WTC11 (cell line): ENCODE data around the gene HPCAL1. TPM values are rescaled to one million over a fixed set of nuclear protein-coding genes. Genes with fewer than 3 reads are reported as not detected.

Experiments
- ATAC-seq: fragments of 200-7000 bp; cut with Tn5 transposase; 2 replicates; pipeline ENCODE4 v1.10.0; 2021; ENCODE audit warnings: mild to moderate bottlenecking, moderate library complexity
- CTCF ChIA-PET: fragments of 300-600 bp; sonication (Branson Sonifier 250); formaldehyde crosslinking; loops from one replicate; lab custom pipeline; 2021; ENCODE audit warnings: antibody characterized with exemption; lab: Charles Lee
- POLR2A ChIA-PET: fragments of 350-600 bp; sonication (Branson Sonifier 250); formaldehyde crosslinking; loops from one replicate; lab custom pipeline; 2021; ENCODE audit warnings: antibody characterized with exemption; lab: Charles Lee
- DNase-seq: peaks from one replicate; pipeline ENCODE4 v3.0.0; 2021; ENCODE audit warnings: low spot score
- H3K27ac Mint-ChIP-seq: 2 replicates; pipeline ENCODE4 v1.8.0; 2021; ENCODE audit warnings: mixed read lengths
- H3K27me3 Mint-ChIP-seq: 2 replicates; pipeline ENCODE4 v1.8.0; 2021; ENCODE audit warnings: low read depth, mild to moderate bottlenecking, moderate library complexity, mixed read lengths
- H3K36me3 Mint-ChIP-seq: 2 replicates; pipeline ENCODE4 v1.8.0; 2021; ENCODE audit warnings: mixed read lengths
- H3K4me1 Mint-ChIP-seq: 2 replicates; pipeline ENCODE4 v1.8.0; 2022; ENCODE audit warnings: mixed read lengths
- H3K4me3 Mint-ChIP-seq: 2 replicates; pipeline ENCODE4 v1.8.0; 2021; ENCODE audit warnings: mild to moderate bottlenecking, moderate library complexity, mixed read lengths
- H3K9me3 Mint-ChIP-seq: 2 replicates; pipeline ENCODE4 v1.8.0; 2021; ENCODE audit warnings: mixed read lengths
- CBFB ChIP-seq: sonication (generic); formaldehyde crosslinking; IDR thresholded peaks from 2 replicates; pipeline ENCODE4 v1.8.1; 2022; ENCODE audit warnings: mild to moderate bottlenecking, low read depth, missing genetic modification reagents
- CREB1 ChIP-seq: sonication (generic); formaldehyde crosslinking; IDR thresholded peaks from 2 replicates; pipeline ENCODE4 v1.8.0; 2023; ENCODE audit warnings: mild to moderate bottlenecking, missing genetic modification reagents
- E2F5 ChIP-seq: sonication (generic); formaldehyde crosslinking; IDR thresholded peaks from 2 replicates; pipeline ENCODE4 v1.8.1; 2022; ENCODE audit warnings: mild to moderate bottlenecking, moderate library complexity, missing genetic modification reagents
- FOXP1 ChIP-seq: sonication (generic); formaldehyde crosslinking; IDR thresholded peaks from 2 replicates; pipeline ENCODE4 v1.8.0; 2022; ENCODE audit warnings: missing genetic modification reagents, mild to moderate bottlenecking, moderate library complexity, borderline replicate concordance
- FOXP4 ChIP-seq: sonication (generic); formaldehyde crosslinking; IDR thresholded peaks from 2 replicates; pipeline ENCODE4 v1.8.0; 2022; ENCODE audit warnings: mild to moderate bottlenecking, missing genetic modification reagents
- GRHL2 ChIP-seq: fragments of 250-450 bp; sonication (Bioruptor Pico); IDR thresholded peaks from 2 replicates; pipeline ENCODE4 v1.8.0; 2022; ENCODE audit warnings: mild to moderate bottlenecking, moderate library complexity; ENCODE audit not compliant: insufficient replicate concordance, severe bottlenecking
- HMGA2 ChIP-seq: fragments of 250-450 bp; sonication (Bioruptor Pico); IDR thresholded peaks from 2 replicates; pipeline ENCODE4 v1.4.0; 2021; ENCODE audit warnings: mild to moderate bottlenecking, moderate library complexity
- IRF1 ChIP-seq: sonication (generic); formaldehyde crosslinking; IDR thresholded peaks from 2 replicates; pipeline ENCODE4 v1.8.0; 2023; ENCODE audit warnings: missing genetic modification reagents
- IRF2 ChIP-seq: sonication (generic); formaldehyde crosslinking; IDR thresholded peaks from 2 replicates; pipeline ENCODE4 v1.8.0; 2022; ENCODE audit warnings: low read depth, missing genetic modification reagents, borderline replicate concordance
- JUN ChIP-seq: sonication (generic); formaldehyde crosslinking; IDR thresholded peaks from 2 replicates; pipeline ENCODE4 v1.8.0; 2023; ENCODE audit warnings: mild to moderate bottlenecking, missing genetic modification reagents
- MAX ChIP-seq: sonication (generic); formaldehyde crosslinking; IDR thresholded peaks from 2 replicates; pipeline ENCODE4 v1.8.0; 2022; ENCODE audit warnings: mild to moderate bottlenecking, missing genetic modification reagents
- NFATC4 ChIP-seq: fragments of 250-450 bp; sonication (Bioruptor Pico); IDR thresholded peaks from 2 replicates; pipeline ENCODE4 v1.9.0; 2021; ENCODE audit warnings: mild to moderate bottlenecking
- NFE2L1 ChIP-seq: sonication (generic); formaldehyde crosslinking; IDR thresholded peaks from 2 replicates; pipeline ENCODE4 v1.8.1; 2023; ENCODE audit warnings: missing genetic modification reagents
- NR3C1 ChIP-seq: sonication (generic); formaldehyde crosslinking; conservative IDR thresholded peaks from 2 replicates; pipeline ENCODE4 v1.8.1; 2023; ENCODE audit warnings: low read depth, mild to moderate bottlenecking, missing genetic modification reagents
- RORB ChIP-seq: fragments of 250-450 bp; sonication (Bioruptor Pico); IDR thresholded peaks from 2 replicates; pipeline ENCODE4 v1.9.0; 2021; ENCODE audit warnings: mild to moderate bottlenecking
- SOX15 ChIP-seq: fragments of 250-450 bp; sonication (Bioruptor Pico); IDR thresholded peaks from 2 replicates; pipeline ENCODE4 v1.9.0; 2021; ENCODE audit warnings: mild to moderate bottlenecking
- SP1 ChIP-seq: sonication (generic); formaldehyde crosslinking; conservative IDR thresholded peaks from 2 replicates; pipeline ENCODE4 v1.8.1; 2022; ENCODE audit warnings: missing genetic modification reagents
- TCF7 ChIP-seq: sonication (generic); formaldehyde crosslinking; IDR thresholded peaks from 2 replicates; pipeline ENCODE4 v1.8.0; 2022; ENCODE audit warnings: mild to moderate bottlenecking, low read depth, missing genetic modification reagents, moderate library complexity
- TP53 ChIP-seq: sonication (generic); formaldehyde crosslinking; IDR thresholded peaks from 2 replicates; pipeline ENCODE4 v1.8.1; 2023; ENCODE audit warnings: mild to moderate bottlenecking, missing genetic modification reagents
- ZNF121 ChIP-seq: sonication (generic); formaldehyde crosslinking; IDR thresholded peaks from 2 replicates; pipeline ENCODE4 v1.8.0; 2023; ENCODE audit warnings: missing genetic modification reagents
- ZNF263 ChIP-seq: sonication (generic); formaldehyde crosslinking; IDR thresholded peaks from 2 replicates; pipeline ENCODE4 v1.8.1; 2022; ENCODE audit warnings: low read depth, mild to moderate bottlenecking, moderate library complexity, missing genetic modification reagents
- ZNF423 ChIP-seq: fragments of 250-450 bp; sonication (Bioruptor Pico); IDR thresholded peaks from 2 replicates; pipeline ENCODE4 v2.1.2; 2022; ENCODE audit warnings: mild to moderate bottlenecking, moderate library complexity
- ZNF671 ChIP-seq: fragments of 250-450 bp; sonication (Bioruptor Pico); IDR thresholded peaks from 2 replicates; pipeline ENCODE4 v1.8.0; 2021; ENCODE audit warnings: mild to moderate bottlenecking
- total RNA-seq: library from RNA; stranded (reverse); gene quantifications from 3 replicates; pipeline ENCODE4 v1.2.3, GENCODE V29; 2021
- TF ChIP-seq, protein P1 (sequence below): sonication (generic); formaldehyde crosslinking; IDR thresholded peaks from 2 replicates; pipeline ENCODE4 v1.8.1; 2023; ENCODE audit warnings: mild to moderate bottlenecking, missing genetic modification reagents, moderate library complexity
- TF ChIP-seq, protein P2 (sequence below): sonication (generic); formaldehyde crosslinking; conservative IDR thresholded peaks from 2 replicates; pipeline ENCODE4 v1.8.1; 2022; ENCODE audit warnings: mild to moderate bottlenecking, missing genetic modification reagents
- TF ChIP-seq, protein P3 (sequence below): sonication (generic); formaldehyde crosslinking; IDR thresholded peaks from 2 replicates; pipeline ENCODE4 v1.8.1; 2023; ENCODE audit warnings: mild to moderate bottlenecking, moderate library complexity, missing genetic modification reagents

HPCAL1 gene
- total RNA-seq, 1 experiment from 2014 or later, result 11.8 TPM

DNA sequence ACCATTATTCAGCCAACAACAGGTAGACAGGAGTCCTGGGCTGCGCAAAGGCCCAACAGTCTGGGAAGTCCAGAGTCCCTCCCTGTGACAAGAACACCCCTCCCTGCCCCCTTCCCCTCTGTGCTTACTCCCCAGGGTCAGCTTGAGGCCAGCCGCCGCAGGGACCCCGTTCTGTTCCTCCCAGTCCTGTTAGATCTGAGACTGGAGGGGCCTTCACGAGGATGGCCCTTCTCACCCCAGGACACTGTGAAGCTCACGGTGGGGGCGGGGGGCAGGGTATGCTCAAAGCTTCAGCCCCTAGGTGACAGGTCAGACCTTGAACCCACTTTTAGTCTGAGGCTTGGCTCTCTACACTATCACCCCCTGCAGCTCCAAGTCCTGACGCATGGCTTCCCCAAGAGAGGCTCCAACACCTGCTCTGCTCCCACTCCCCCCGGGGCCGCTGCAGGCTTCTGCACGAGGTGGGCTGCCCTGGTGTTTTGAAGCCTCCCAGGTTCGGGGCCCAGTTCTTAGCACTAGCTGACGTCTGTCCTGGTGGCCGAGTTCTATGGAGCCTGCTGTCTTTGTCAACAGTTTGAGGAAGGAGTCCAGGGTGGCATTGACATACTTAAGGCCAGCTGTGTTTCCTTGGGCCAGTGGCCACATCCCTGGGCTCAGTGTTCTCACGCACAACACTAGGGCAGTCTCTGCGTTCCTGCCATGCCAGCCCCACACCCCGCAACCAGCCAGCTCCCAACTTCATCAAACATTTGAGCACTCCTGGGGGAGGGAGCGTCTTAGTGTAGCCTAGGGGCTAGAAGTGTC, 37.2 kb upstream of the HPCAL1 start:
- peaks cover 5% of the 10 kb centered on the region for H3K4me1 Mint-ChIP-seq
- no peaks in the 10 kb centered on the region for H3K27me3 Mint-ChIP-seq
- ChIA-PET CTCF (interaction anchor here (0.6 to 1.8 kb wide), 7 partner anchors 12 to 397 kb away, joined by 3 to 16 read pairs (median 5); no protein-coding TSS in a partner anchor), POLR2A (no interaction called here)
- H3K27ac Mint-ChIP-seq, result peak overlapping the region; percentile 76; the same call in 1 of the 2 replicates
- no peak for TF ChIP-seq E2F5 (CRISPR knock-in tag)
- TF ChIP-seq, protein P1, sequence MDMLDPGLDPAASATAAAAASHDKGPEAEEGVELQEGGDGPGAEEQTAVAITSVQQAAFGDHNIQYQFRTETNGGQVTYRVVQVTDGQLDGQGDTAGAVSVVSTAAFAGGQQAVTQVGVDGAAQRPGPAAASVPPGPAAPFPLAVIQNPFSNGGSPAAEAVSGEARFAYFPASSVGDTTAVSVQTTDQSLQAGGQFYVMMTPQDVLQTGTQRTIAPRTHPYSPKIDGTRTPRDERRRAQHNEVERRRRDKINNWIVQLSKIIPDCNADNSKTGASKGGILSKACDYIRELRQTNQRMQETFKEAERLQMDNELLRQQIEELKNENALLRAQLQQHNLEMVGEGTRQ (CRISPR knock-in tag), result no peak
- TF ChIP-seq, protein P2, sequence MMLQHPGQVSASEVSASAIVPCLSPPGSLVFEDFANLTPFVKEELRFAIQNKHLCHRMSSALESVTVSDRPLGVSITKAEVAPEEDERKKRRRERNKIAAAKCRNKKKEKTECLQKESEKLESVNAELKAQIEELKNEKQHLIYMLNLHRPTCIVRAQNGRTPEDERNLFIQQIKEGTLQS (CRISPR knock-in tag), result no peak
- no peak for TF ChIP-seq RORB
- TF ChIP-seq CBFB (CRISPR knock-in tag), result no peak
- no peak for TF ChIP-seq SP1 (CRISPR knock-in tag)
- no peak for TF ChIP-seq IRF2 (CRISPR knock-in tag)
- H3K36me3 Mint-ChIP-seq, result no peaks in the 10 kb centered on the region
- ATAC-seq (no peak), DNase-seq (peak; percentile 9)
- no peak overlapping the region for H3K4me3 Mint-ChIP-seq
- no peaks in the 10 kb centered on the region for H3K9me3 Mint-ChIP-seq

- TF ChIP-seq ZNF121 (CRISPR knock-in tag) (no peak), IRF1 (CRISPR knock-in tag) (no peak), TCF7 (CRISPR knock-in tag) (no peak), FOXP4 (no peak), JUN (CRISPR knock-in tag) (no peak), ZNF671 (CRISPR knock-in tag) (no peak), NFATC4 (CRISPR knock-in tag) (no peak)
- Mint-ChIP-seq H3K4me3 (no peak overlapping the region), H3K4me1 (no peaks in the 10 kb centered on the region; the same call in none of the 2 replicates), H3K27me3 (no peaks in the 10 kb centered on the region), H3K36me3 (no peaks in the 10 kb centered on the region), H3K9me3 (no peaks in the 10 kb centered on the region), H3K27ac (no peak overlapping the region)
- ChIA-PET CTCF (interaction anchor here (0.6 to 1.8 kb wide), 5 partner anchors 13 to 397 kb away, joined by 3 to 16 read pairs (median 3); no protein-coding TSS in a partner anchor), POLR2A (no interaction called here)
- DNase-seq (peak; percentile 1), ATAC-seq (no peak)
Measured at GRCh38 chr2:10266133-10266620, 36.5 kb upstream of the HPCAL1 start.

DNA sequence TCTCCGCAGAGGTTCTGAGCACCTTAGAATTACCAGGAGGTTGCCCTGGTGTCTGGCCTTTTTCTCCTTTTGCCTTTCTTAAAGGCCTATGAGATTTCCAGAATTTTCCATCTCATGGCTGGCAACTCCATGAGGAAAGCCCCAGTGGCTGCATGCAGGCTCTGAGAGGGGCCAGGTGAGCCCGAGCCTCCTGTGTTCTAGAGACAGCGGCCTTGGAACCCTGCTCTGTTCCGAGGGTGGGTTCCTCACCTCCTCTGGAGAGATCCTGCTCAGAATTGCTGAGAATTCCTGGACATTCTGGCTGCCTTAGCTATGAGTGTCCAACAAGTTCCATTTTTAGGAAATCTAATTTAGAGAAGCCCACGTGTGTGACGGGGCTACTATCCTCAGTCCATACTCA, 35.7 kb upstream of the HPCAL1 start:
- H3K27ac Mint-ChIP-seq, result no peak overlapping the region
- no peaks in the 10 kb centered on the region for H3K4me1 Mint-ChIP-seq
- peak; percentile 4 for DNase-seq
- ChIA-PET POLR2A (no interaction called here), CTCF (interaction anchor here (0.6 to 2.0 kb wide), 10 partner anchors 9 to 245 kb away, joined by 3 to 19 read pairs (median 3); no protein-coding TSS in a partner anchor)
- no peak overlapping the region for H3K4me3 Mint-ChIP-seq
- H3K9me3 Mint-ChIP-seq, result no peaks in the 10 kb centered on the region
- H3K27me3 Mint-ChIP-seq, result no peaks in the 10 kb centered on the region
- no peaks in the 10 kb centered on the region for H3K36me3 Mint-ChIP-seq
- no peak for ATAC-seq
- no peak for TF ChIP-seq ZNF423
- TF ChIP-seq TP53 (CRISPR knock-in tag), result no peak
- no peak for TF ChIP-seq NR3C1 (CRISPR knock-in tag)
- no peak for TF ChIP-seq ZNF263
- no peak for TF ChIP-seq FOXP1 (CRISPR knock-in tag)
- TF ChIP-seq CREB1 (CRISPR knock-in tag), result no peak
- TF ChIP-seq NFE2L1 (CRISPR knock-in tag), result no peak
- no peak for TF ChIP-seq IRF2 (CRISPR knock-in tag)
- TF ChIP-seq MAX (CRISPR knock-in tag), result no peak
- no peak for TF ChIP-seq GRHL2
- TF ChIP-seq, protein P3, sequence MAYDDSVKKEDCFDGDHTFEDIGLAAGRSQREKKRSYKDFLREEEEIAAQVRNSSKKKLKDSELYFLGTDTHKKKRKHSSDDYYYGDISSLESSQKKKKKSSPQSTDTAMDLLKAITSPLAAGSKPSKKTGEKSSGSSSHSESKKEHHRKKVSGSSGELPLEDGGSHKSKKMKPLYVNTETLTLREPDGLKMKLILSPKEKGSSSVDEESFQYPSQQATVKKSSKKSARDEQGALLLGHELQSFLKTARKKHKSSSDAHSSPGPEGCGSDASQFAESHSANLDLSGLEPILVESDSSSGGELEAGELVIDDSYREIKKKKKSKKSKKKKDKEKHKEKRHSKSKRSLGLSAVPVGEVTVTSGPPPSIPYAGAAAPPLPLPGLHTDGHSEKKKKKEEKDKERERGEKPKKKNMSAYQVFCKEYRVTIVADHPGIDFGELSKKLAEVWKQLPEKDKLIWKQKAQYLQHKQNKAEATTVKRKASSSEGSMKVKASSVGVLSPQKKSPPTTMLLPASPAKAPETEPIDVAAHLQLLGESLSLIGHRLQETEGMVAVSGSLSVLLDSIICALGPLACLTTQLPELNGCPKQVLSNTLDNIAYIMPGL (CRISPR knock-in tag), result no peak
- no peak for TF ChIP-seq SOX15
- no peak for TF ChIP-seq HMGA2
